Fibroblast of the conjunctiva (primary cell): Measurements from ENCODE around the gene MSX1.

Source experiments
- DNase-seq: peaks from one replicate; pipeline ENCODE4 v3.0.0-alpha.2; 2010; ENCODE audit warnings: low read depth

The MSX1 gene

DNA sequence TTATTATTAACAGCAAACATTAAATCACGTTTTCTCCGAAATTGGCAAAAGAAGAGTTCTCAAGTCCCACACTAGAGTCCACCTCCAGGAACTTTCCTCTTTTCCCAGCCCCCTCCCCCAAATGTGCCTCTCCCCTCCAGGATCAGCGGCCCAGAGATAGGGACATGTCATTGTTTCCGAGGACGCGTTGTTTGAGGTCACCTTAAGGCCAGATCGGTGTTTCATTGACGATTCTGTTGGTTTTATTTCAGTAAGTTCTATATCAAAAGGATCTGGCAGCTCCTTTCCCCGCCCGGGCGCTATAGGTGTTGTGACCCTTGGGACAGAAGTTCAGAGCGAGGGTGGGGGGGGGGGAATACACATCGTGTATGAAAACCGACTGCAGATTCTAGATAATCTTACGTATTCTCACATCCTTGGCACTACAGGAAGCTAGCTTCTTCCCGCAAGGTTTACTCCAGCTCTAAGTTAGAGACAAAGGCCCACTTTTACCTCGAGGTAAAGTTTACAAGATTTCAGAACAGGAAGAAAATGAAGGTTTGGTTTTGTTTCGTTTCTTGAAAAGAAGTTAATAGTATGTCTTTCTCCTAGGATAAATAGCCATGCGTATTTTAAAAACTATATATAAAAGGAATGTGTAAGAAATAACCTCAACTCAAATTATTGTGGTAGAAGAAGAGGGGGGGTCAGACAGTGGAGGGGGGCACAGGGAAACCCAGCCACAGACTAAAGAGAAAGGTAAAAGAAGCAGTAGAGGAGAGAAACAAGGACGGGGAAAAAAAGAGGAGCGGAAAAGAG lies 739 bp upstream of the MSX1 start:
- DNase-seq, result no peak

DNA sequence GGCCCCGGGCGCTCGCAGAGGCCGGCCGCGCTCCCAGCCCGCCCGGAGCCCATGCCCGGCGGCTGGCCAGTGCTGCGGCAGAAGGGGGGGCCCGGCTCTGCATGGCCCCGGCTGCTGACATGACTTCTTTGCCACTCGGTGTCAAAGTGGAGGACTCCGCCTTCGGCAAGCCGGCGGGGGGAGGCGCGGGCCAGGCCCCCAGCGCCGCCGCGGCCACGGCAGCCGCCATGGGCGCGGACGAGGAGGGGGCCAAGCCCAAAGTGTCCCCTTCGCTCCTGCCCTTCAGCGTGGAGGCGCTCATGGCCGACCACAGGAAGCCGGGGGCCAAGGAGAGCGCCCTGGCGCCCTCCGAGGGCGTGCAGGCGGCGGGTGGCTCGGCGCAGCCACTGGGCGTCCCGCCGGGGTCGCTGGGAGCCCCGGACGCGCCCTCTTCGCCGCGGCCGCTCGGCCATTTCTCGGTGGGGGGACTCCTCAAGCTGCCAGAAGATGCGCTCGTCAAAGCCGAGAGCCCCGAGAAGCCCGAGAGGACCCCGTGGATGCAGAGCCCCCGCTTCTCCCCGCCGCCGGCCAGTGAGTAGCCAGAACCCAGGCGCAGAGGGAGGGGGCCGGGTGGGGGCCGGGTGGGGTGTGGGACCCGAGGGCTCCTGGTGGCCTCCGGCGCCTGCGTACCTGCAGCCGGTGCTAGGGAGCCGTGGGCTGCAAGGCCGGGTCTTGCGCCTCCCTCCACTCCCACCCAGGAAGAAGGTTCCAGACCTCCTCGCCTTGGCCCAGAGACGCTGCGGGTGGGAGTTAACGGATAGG lies 534 bp downstream of the MSX1 start:
- DNase-seq, result no peak

DNA sequence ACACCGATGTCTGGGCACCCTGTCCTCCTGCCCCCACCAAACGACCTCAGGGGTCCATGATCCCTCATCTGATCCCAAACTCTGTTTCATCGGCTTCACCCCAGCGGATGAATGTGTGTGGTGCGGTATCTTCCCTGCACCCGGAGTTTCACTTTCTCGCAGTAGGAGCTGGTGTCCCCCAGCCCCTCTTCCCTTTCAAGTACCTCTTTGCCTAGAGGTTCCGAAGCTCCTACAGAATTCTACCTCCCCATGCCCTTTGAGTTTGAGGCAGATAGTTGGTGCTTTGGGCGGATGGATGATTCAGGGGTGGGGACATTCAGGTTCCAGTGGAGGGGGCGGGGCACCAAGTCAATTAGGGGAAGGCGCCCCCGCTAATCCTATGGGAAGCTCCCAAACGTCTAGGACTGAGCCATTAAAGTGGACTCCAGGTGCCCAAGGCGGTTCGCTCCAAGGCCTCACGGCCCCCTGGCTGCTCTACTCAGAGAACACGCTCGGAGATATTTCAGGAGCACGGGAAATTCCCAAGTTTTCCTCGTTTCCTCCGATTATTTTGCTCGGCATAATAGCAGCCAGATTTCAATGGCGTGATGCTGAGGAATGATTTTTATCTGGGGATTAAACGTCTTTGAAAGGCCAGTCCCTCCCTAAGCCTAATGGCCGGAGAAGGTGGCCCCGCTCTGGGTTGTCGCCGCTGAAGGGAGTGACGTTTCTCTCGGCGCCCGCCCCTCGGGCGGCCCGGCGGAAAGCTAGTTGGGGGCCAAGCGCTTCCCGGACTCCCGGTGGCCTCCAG lies 1.3 kb downstream of the MSX1 start:
- DNase-seq, result no peak

DNA sequence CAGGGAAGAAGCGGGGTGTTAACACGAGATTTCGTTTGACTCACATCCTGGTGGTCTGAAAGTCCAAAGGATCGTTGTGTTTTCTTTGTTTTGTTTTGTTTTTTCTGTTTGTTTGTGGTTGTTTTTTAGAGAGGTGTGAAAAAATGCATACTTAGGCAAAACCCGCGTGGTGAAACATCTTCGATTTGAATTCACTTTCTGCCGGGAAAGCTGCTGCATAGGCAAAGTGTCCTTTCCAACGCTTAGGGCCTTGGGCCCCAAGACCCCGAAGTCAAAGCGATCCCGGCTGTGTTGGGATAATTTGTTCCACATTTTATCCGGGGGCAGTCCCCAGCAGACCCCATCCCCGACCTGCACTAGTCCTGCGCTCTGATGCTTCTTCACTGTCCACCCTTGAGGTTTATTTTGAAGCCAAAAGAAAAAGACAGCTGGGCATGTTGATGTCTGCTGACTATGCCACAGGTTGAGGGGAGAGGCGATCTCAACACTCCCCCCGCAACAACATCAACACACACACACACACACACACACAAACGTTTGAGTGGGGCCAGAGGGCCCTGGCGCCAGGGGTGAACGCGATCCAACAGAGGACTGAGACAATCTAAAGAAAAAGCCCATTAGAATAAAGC lies 2.0 kb downstream of the MSX1 start:
- DNase-seq, result no peak

DNA sequence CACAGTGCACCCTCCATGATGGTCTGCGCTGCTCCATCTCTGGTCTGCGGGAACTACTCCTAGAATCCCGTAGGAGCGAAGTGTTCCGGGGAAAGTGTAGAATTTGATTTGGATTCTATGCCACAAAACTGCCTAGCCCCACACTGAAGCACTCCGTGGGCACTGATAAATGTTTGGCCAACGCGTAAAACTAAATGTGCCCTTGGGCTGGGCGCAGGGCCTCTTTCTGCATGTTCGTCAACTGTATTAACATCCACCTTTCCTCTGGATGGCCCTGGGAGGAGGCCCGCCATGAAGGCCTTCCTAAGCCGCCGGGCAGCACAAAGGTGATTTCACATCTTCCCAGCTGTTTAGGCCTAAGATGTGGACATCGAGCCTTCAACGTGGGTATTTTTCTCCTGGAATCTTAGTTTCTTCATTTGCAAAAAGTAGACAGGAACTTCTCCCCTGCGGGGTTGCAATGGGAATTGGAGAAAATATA lies 2.6 kb downstream of the MSX1 start:
- no peak for DNase-seq

DNA sequence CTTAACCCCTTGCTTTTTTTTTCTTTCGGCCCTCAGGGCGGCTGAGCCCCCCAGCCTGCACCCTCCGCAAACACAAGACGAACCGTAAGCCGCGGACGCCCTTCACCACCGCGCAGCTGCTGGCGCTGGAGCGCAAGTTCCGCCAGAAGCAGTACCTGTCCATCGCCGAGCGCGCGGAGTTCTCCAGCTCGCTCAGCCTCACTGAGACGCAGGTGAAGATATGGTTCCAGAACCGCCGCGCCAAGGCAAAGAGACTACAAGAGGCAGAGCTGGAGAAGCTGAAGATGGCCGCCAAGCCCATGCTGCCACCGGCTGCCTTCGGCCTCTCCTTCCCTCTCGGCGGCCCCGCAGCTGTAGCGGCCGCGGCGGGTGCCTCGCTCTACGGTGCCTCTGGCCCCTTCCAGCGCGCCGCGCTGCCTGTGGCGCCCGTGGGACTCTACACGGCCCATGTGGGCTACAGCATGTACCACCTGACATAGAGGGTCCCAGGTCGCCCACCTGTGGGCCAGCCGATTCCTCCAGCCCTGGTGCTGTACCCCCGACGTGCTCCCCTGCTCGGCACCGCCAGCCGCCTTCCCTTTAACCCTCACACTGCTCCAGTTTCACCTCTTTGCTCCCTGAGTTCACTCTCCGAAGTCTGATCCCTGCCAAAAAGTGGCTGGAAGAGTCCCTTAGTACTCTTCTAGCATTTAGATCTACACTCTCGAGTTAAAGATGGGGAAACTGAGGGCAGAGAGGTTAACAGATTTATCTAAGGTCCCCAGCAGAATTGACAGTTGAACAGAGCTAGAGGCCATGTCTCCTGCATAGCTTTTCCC lies 3.4 kb downstream of the MSX1 start:
- DNase-seq, result no peak

DNA sequence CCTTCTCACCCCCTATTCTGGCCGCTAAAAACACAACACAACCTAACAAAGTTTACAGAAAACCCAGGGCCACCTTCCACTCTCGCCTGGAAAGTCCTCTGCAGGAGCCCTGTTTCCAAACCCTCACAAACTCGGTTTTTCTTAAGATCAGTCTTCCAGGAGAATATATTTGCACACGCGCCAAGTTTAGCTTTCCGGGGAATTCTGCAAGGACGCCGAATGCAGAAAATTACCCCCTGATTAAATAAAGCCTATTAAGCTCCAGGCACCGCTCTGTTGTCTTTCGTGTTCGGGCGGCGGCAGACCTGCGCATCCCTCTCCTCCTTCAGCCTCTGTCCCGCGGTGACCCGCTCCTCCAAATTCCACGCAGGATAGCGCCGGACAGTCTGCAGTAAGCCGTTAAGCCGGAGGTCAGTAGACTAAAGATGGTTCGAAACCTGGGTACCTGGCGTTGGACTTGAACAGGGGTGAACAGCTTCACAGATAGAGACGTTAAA lies 5.0 kb downstream of the MSX1 start:
- DNase-seq, result no peak

DNA sequence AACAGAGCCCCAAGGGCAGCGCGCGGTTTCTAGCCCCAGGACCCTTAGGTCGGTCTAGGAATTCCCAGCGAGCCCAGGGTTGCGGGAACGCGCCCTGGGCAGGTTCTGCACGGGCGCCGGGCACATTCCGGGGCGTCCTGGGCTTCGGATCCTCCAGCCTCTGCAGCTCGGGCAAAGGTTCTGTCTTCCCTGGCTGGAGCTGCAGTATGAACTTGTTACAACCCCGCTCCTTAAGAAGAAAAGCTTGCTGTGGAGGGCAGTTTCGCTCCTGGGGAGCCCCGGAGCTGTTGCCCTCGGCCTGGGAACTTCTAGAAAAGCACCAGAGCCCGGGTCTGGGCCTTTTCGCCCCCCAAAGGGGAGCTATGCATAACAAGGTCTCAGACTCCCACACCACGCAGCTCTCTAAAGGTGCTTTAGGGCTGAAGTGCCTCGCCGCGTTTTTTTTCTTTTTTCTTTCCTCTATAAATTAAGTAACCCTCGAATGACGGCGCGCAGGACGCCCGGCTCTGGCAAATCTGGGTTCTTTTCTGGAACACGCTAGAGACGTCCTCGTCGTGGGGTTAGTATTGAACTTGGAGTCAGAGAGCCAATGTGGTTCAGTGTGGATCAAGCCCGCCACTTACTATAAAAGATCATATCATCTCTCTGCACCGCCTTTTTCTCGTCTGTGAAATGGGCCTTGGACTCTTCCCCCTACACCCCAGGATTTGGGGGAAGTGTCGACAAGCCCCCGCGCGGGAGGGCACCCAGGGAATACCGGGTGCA lies 5.7 kb downstream of the MSX1 start:
- DNase-seq, result no peak

DNA sequence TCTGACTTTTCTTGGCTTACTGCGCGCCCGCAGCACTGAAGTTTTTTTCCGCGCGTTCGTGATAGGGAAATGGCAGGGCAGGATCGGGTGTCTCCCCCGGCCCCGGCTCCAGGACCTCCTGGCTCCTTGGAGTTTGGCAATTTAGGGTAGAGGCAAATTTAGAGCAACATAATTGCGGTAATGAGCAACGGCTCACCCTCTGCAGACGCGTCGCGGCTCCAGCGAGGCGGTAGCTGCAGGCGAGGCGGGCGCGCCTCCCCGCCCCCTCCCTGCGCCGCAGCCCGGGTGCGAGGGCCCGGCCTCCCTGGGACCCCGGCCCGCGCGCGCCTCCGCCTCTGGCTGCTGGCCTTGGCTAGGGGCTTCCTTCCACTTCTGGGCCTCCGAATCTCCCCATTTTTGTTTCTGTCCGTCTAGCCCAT lies 6.2 kb downstream of the MSX1 start:
- DNase-seq, result no peak

DNA sequence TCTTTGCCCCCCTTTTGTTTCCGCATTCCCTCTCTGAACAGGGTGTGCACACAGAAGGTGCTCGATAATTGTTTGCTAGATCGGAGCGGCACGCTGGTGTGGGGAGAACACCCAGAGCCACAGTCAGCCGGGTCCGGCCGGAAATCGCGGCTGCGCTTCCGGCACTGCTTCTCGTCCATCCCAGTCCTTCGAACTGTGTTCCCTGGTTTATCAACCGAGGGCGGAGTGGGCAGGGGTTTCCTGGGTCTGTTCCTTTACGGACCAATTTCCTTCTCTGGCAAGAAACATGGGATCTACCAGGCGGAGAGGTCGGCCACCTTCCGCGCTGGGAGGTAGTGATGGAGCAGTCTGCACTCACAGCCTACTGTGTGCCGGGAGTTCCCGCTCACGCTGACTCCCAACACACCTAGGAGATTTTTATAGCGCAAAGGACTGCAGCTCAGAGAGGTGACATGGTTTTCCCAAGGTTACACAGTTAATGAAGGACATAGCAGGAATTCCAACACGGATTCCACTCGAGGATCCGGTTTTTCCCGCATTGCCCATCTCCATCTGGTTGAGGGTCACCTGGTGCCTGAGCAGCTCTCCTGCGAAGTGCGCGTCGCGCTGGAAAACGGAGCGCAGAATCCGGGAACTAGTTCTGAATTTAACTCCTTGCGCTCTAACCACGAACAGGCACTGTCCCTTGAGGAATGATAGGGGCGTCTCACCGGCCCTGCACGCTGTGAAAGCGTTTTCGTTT lies 6.8 kb downstream of the MSX1 start:
- DNase-seq, result no peak

DNA sequence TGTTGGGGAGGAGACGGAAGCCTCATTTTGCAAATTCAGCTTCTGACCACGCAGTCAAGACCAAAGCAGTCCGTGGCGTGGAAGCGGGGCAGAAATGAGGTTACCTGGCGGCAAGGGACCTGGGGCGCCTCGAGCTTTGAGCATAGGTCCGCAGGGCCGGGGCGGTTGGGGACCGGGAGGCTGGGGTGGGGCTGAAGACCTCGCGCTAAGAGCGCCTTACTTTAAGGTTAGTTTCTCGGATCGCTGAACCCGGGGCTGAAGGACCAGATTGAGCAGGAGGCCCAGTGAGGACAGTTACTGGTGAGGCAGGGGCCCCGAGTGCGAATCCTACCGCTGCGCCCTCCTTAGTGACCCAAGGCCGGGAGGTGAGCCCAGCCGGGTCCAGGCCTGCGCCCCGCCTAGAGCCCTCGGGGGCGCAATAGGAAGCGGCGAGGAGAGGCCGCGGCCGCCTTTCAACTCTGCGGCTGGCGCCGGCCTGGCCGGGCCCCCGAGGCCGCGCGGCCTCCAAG lies 7.5 kb downstream of the MSX1 start:
- DNase-seq, result no peak

DNA sequence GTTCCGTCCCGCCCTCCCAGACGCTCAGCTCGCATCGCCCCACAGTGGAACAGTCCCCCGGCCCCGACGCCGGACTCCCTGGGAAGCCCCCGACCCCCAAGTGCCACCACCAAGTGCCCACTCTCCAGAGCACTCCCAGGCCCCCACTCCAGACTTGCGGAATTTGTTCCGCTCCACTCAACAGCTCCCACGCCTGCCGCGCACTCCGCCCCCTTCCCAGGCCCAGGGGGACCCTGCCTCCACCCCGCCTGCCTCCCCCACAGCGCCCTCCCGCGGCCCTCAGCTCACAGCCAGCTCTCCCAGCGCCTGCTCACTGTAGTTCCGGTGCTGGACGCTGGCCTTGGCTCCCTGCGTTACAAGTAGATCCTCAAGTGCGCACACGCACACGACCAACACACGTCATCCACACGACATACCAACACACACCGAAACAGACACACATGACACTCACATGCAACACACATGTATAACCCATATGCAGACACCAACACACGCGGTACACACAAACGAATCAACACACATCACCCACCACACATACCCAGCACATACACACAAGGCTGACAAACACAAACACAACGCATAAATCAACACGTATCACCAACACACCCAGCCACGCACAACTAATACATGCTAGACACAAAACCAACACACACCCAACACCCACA lies 8.0 kb downstream of the MSX1 start:
- no peak for DNase-seq

DNA sequence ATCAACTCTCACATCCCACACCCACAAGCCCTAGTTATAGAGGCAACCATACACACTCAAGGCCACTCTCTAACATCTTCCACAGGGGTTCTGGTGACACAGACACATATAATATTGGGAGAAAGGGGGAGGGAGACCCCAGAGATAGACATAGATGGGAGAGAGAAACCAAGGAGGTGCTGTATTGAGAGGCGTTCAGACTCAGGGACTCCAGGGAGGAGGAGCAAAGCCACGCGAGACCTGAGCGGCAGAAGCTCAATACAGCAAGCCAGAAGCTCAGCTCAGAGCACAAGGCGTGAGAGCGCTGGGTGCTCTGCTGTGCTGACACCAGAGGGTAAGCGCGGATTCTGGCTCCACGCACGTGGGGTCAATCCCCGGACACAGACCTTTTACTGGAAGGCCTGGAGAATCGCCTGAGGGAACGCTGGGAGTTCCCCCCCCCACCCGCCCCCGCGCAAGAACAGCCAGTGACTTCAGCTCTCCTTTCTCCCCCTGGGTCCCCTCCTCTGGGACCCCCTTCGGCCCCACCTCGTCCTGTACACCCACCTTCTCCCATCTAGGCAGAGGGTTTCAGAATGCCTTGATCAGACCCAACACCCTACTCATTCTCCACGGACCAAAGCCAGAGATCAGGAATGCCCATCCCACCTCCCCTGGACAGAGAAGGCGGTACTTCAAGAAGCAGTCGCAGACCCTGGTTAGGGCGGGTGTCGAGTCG lies 8.7 kb downstream of the MSX1 start:
- no peak for DNase-seq

DNA sequence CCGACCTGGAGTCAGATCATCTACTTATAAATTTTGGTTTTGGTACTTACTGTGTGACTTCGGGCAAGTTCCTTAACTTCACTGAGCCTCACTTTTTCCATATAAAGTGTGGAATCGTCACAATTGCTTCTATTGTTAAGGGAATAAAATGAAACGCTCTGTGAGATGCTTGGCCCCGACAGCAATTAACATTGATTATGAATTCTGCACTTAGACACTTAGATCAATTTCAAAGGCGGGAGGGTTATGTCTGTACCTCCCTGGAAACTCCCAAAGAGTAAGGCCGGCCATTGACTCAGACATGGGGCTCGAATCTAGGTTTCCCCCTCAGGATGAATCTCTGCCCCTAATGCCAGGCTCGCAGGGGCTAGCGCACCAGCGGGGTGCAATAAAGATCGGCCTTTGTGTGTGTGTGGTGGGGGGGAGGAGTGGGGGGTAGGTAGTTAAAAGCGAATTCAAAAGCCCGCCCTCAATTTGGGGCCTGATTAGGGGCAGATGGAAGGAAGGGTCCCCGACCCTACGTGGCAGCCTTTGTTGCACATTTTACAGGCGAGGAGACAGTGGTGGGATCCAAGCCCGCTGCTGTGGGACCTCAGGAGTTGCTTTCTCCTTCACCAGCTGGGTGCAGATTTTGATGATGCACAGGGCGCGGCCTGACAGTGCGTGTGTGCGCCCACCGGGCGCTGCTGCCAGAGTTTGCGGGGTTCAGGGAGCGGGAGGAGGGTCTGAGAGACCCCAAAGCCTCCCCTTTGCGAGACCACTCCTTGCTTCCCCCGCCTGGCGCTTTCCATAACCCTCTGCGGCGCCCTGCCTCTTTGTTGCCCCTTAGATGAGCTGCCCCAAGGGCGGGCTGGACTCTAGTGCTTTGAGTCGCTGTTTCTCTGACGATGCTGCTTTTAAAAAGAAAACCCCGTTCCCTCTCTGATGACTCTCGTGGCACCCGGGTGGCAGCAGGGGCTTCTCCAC lies 9.6 kb downstream of the MSX1 start:
- no peak for DNase-seq

DNA sequence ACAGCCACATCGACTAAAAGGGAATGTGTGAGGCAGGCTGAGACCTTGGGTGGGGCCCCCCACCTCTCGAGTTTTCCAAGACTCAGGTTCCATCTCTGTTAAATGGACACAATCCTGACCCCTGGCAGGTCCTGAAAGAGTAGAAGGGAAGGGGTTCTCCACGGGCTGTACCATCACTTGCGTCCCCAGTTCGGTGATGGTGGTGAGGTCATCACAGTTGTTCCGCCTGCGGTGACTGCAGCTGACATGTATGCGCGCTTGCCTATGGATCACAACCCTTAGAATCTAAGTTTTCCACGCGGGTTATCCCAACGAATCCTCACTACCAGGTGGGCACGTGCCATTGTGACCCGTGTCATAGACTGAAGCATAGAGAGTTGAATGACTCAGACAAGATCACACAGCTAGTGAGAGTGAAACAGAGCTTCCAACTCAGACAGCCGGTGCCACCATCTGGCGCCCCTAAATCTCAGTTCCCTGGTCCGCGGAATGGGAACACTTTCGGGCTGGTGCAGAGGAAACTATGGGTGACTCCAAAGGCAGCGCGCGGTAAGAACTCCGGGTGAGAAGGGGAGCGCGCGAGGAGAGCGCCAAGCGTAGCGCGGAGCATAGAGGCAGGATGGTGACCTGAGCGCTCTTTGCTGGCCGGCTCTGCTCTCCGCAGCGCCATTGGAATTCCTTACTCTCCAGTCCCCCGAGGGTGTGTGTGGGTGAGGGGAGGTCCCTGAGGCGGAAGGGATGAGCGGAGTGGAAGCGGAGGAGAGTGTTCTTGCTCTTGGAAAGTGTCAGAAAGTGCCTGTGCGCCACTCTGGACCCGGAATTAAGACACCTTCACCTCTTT lies 10.5 kb downstream of the MSX1 start:
- no peak for DNase-seq
